Subcutaneous abdominal adipose tissue (tissue), 5 donors: ENCODE measurements around the gene CCDC126.
"Not testable (repeated sequence)": the region's sequence is repeated elsewhere in the genome, so short reads cannot be mapped to it uniquely, and the experiment has no call there.

Experiments used
- H3K27ac ChIP-seq: one replicate; pipeline ENCODE4 v1.7.0; 2013; ENCODE audit warnings: low read depth, mild to moderate bottlenecking, inconsistent platforms, low read length, moderate library complexity
- H3K27me3 ChIP-seq, 5 donors: one replicate each; pipeline ENCODE4 v1.7.0; 2013; ENCODE audit warnings: low read length in 5 of 5, inconsistent platforms in 1 of 5; ENCODE audit not compliant: control insufficient read depth in 5 of 5, insufficient read depth in 4 of 5
- H3K36me3 ChIP-seq, 5 donors: one replicate each; pipeline ENCODE4 v1.7.0; 2013; ENCODE audit warnings: low read length in 5 of 5; ENCODE audit not compliant: control insufficient read depth in 5 of 5, insufficient read depth in 5 of 5
- H3K4me1 ChIP-seq, 5 donors: one replicate each; pipeline ENCODE4 v1.7.0; 2013; ENCODE audit warnings: low read length in 5 of 5, mild to moderate bottlenecking in 3 of 5, moderate library complexity in 1 of 5; ENCODE audit not compliant: control insufficient read depth in 5 of 5, insufficient read depth in 5 of 5
- H3K4me3 ChIP-seq, 5 donors: one replicate each; pipeline ENCODE4 v1.7.0; 2013; ENCODE audit warnings: low read length in 5 of 5, low read depth in 1 of 5
- H3K9ac ChIP-seq, 5 donors: one replicate each; pipeline ENCODE4 v1.7.0; 2013; ENCODE audit warnings: low read length in 5 of 5, mild to moderate bottlenecking in 4 of 5, moderate library complexity in 3 of 5
- H3K9me3 ChIP-seq, 5 donors: one replicate each; pipeline ENCODE4 v1.7.0; 2013; ENCODE audit warnings: low read length in 5 of 5; ENCODE audit not compliant: control insufficient read depth in 5 of 5
- donor health status: healthy.
- donor health status: healthy.
- donor health status: healthy.
- donor health status: healthy.
- donor health status: healthy.

CCDC126 gene

GRCh38 chr7:23661385-23661784 lies 64.2 kb downstream of the CCDC126 start:
- Histone ChIP-seq H3K4me3 (no peak overlapping the region), H3K9ac (no peak overlapping the region), H3K9me3 (peaks cover 0 to 5% (median 3%) of the 10 kb centered on the region in 5 donors), H3K27ac (no peak overlapping the region), H3K36me3 (no peaks in the 10 kb centered on the region), H3K4me1 (no peaks in the 10 kb centered on the region), H3K27me3 (no peaks in the 10 kb centered on the region)

DNA sequence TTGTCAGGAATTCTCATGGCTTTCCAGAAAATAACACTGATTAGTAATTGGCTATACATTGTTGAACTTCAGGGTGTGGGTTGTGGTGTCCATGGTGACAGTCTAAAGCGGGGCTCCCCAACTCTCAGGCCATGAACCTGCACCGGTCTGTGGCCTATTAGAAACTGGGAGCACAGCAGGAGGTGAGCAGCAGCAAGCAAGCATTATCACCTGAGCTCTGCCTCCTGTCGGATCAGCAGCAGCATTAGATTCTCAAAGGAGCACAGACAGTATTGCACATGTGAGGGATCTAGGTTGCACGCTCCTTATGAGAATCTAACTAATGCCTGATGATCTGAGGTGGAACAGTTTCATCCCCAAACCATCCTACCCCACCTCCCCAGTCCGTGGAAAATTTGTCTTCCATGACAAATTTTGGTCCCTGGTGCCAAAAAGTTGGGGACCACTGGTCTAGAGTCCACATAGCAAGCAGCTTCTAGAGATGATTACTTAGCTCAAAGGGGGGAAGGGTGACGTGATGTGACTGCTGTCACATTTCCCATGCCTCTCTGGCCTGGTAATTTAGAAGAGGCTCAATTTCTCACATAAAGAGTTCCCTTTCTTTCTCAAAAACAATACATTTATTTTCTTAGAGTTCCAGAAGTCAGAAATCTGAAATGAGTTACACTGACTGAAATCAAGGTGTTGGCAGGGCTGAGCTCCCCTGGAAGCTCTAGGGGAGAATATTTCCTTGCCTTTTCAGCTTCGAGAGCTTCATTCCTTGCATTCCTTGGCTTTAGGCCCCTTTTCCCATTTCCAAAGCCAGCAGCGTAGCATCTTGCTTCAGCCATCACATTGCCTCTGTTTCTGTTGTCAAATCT lies 65.2 kb downstream of the CCDC126 start:
- H3K9ac ChIP-seq = no peak overlapping the region
- H3K4me3 ChIP-seq = no peak overlapping the region
- H3K4me1 ChIP-seq = no peaks in the 10 kb centered on the region
- H3K27ac ChIP-seq = no peak overlapping the region
- H3K9me3 ChIP-seq = peaks cover 0 to 5% (median 3%) of the 10 kb centered on the region in 5 donors
- H3K27me3 ChIP-seq = no peaks in the 10 kb centered on the region
- H3K36me3 ChIP-seq = no peaks in the 10 kb centered on the region

GRCh38 chr7:23662984-23663313 lies 65.8 kb downstream of the CCDC126 start:
- no peak overlapping the region for H3K27ac ChIP-seq

DNA sequence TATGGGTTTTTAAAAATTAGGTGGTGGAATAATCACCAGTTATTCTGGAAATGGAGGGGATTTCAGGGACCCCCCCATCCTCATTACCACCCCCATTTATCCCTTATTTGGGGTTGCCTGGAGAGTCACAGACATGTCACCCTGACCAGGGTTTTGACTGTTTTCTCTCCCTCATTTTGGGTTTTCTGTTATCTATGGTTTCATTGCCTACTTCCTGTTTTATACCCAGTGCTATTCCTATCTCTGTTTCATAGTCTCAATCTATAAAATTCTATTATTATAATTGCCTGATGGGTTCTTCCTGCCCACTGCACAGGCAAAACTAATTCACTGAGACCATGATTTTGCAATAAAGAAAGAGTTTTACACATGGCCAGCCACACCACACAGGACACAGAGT lies 66.9 kb downstream of the CCDC126 start:
- Histone ChIP-seq H3K9me3 (peaks cover 0 to under 1% (median 0%) of the 10 kb centered on the region in 5 donors), H3K9ac (no peak overlapping the region), H3K4me1 (no peaks in the 10 kb centered on the region), H3K4me3 (no peak overlapping the region), H3K36me3 (no peaks in the 10 kb centered on the region), H3K27ac (no peak overlapping the region), H3K27me3 (no peaks in the 10 kb centered on the region)

More at GRCh38 chr7:23662984-23663313, 65.8 kb downstream of the CCDC126 start:
- Histone ChIP-seq H3K27me3 (no peaks in the 10 kb centered on the region), H3K9ac (no peak overlapping the region), H3K36me3 (no peaks in the 10 kb centered on the region), H3K4me3 (no peak overlapping the region), H3K9me3 (peaks cover 0 to 5% (median 3%) of the 10 kb centered on the region in 5 donors), H3K4me1 (no peaks in the 10 kb centered on the region)

DNA sequence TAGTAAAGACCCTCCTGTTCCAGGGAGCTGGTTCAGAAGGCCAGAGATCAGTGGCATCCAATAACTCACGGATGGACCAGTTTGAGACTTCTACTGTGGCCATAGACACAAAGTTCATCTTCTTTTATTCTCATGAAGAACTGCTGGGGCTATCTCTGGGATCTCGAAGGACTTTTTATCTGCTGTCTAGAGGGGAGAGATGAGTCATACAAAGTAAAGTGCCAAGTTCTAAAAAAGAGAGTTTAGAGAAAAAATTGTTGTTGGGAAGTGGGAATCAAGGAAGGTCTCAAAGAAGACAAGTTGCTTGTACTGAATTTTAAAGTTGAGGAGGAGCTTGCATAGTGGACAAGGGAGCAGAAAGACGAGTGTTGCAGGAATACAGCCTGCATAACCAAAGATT lies 74.9 kb downstream of the CCDC126 start:
- Histone ChIP-seq H3K4me3 (no peak overlapping the region), H3K27me3 (no peaks in the 10 kb centered on the region), H3K9ac (no peak overlapping the region), H3K9me3 (no peaks in the 10 kb centered on the region), H3K36me3 (no peaks in the 10 kb centered on the region), H3K27ac (no peak overlapping the region), H3K4me1 (no peaks in the 10 kb centered on the region)

DNA sequence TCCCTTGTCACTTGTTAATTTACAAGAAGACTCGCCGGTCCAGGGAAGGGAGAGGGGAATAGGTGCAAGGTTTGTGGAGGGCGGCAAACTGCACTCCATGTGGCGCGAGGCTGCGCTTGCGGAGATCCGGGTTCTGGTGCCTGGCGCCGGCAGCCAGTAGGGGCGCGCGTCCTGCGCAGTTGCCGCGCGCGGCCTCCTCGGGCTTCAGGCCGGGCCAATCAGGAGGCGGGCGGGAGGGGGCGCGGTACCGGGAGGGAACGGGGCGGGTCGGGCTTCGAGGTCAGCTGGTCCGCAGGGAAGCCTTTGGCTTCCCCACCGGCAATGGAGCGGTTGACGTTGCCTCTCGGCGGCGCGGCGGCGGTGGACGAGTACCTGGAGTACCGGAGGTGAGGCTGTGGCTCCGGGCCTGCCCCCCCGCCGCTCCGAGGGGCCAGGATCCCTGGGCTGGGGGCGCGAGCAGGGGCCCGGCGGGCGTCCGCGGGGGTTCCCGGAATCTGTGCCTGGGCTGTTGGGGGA lies 82.8 kb downstream of the CCDC126 start, which contains the start of gene FAM221A:
TSS of gene FAM221A (plus strand) at position 302 of the 516 bp plus-strand sequence. CDS start at position 322, 20 bp downstream.
- no peaks in the 10 kb centered on the region for H3K9me3 ChIP-seq
- peak within 1 kb of the TSS; percentile 76 to 97 (median 86) for H3K4me3 ChIP-seq
- peaks cover 2 to 16% (median 10%) of the 10 kb centered on the region in 5 donors for H3K4me1 ChIP-seq
- peak within 1 kb of the TSS in 4 of 5 donors; percentile 56 to 80 (median 73) for H3K9ac ChIP-seq
- H3K27me3 ChIP-seq = no peaks in the 10 kb centered on the region
- no peaks in the 10 kb centered on the region for H3K36me3 ChIP-seq
- peak within 1 kb of the TSS; percentile 57 for H3K27ac ChIP-seq

GRCh38 chr7:23680414-23681405 lies 83.5 kb downstream of the CCDC126 start:
- no peaks in the 10 kb centered on the region for H3K36me3 ChIP-seq
- peak overlapping the region in 4 of 5 donors; percentile 56 to 80 (median 73) for H3K9ac ChIP-seq
- peak overlapping the region; percentile 76 to 97 (median 86) for H3K4me3 ChIP-seq
- peaks cover 2 to 16% (median 10%) of the 10 kb centered on the region in 5 donors for H3K4me1 ChIP-seq
- H3K9me3 ChIP-seq = no peaks in the 10 kb centered on the region
- H3K27ac ChIP-seq = peak overlapping the region; percentile 57
- no peaks in the 10 kb centered on the region for H3K27me3 ChIP-seq

DNA sequence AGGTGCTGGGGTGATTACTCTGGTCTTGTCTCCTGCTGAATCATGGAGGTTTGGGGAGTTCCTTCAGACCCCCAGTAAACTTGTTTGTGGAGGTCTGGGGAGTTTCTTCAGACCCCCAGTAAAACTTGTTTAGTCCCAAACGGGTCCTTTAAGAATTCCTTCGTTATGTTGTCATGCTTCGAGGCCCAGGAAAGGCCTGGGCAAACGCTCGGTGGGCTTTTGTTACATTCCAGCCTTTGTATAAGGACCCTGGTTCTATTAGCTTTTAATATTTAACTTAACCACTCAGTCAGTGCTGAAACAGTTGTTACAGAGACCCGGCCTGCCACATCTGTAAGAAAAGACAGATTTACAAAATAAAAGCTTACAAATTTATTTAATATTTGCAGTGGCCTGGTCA lies 86.9 kb downstream of the CCDC126 start:
- not testable (repeated sequence) for H3K4me3 ChIP-seq, H3K27me3 ChIP-seq, H3K9ac ChIP-seq, H3K27ac ChIP-seq, H3K9me3 ChIP-seq, H3K36me3 ChIP-seq
- H3K4me1 ChIP-seq = peaks cover 2 to 16% (median 10%) of the 10 kb centered on the region in 5 donors

DNA sequence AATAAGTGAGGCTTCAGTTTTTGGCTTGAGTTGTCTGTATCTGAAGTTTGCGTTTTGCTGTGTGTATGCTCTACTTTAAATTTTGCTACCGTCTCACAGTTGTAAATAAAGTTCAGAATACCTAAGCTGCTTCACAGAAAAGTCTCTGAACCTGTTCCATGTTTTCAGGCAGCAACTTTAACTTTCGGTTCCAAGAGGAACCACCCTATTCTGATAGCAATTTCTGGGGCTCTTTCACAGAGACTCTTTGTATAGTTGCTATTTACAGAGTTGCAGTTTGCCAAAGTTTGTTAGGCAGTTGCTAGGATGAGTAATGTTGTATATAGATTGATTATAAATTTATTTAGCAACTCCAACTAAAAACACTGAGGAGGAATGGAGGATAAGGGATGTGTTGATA lies 88.5 kb downstream of the CCDC126 start:
- no peaks in the 10 kb centered on the region for H3K27me3 ChIP-seq
- no peak overlapping the region for H3K27ac ChIP-seq
- H3K36me3 ChIP-seq = peaks cover 0 to 11% (median 4%) of the 10 kb centered on the region in 5 donors
- H3K4me3 ChIP-seq = no peak overlapping the region
- H3K4me1 ChIP-seq = peaks cover 2 to 7% (median 5%) of the 10 kb centered on the region in 5 donors
- H3K9me3 ChIP-seq = no peaks in the 10 kb centered on the region
- no peak overlapping the region for H3K9ac ChIP-seq
